HG03095 (cell line): ENCODE measurements around the gene RPS8.
"Not testable (repeated sequence)": the region's sequence is repeated elsewhere in the genome, so short reads cannot be mapped to it uniquely, and the experiment has no call there.

Experiments used
- ATAC-seq: cut with Tn5 transposase; IDR thresholded peaks from one replicate; pipeline ENCODE4 v1.9.1; 2021; ENCODE audit warnings: moderate library complexity; ENCODE audit not compliant: unreplicated experiment

RPS8 gene

GRCh38 chr1:44802306-44803061 is 27.1 kb downstream of the RPS8 start:
- no peak for ATAC-seq

GRCh38 chr1:44803062-44803311 is 27.6 kb downstream of the RPS8 start:
- no peak for ATAC-seq

- ATAC-seq, result no peak
These were observed 28.2 kb downstream of the RPS8 start for GRCh38 chr1:44803312-44804095.

GRCh38 chr1:44805311-44806024 is 30.1 kb downstream of the RPS8 start:
- ATAC-seq, result no peak

GRCh38 chr1:44806025-44806703 is 30.8 kb downstream of the RPS8 start:
- no peak for ATAC-seq

- ATAC-seq, result no peak
These were observed 31.5 kb downstream of the RPS8 start, which contains the start of gene DYNLT4 for GRCh38 chr1:44806704-44807363. DYNLT4 (minus strand) TSS chr1:44807351; CDS start chr1:44806668, 683 bp downstream.

- no peak for ATAC-seq
These were observed 32.2 kb downstream of the RPS8 start for GRCh38 chr1:44807364-44808062.

GRCh38 chr1:44808063-44808937 is 33.0 kb downstream of the RPS8 start, which contains the start of gene BTBD19:
BTBD19 (plus strand) TSS chr1:44808523; CDS start chr1:44808821, 298 bp downstream.
- ATAC-seq, result no peak

GRCh38 chr1:44808938-44809917 is 33.9 kb downstream of the RPS8 start:
- ATAC-seq, result peak; percentile 45

GRCh38 chr1:44810101-44810761 is 34.9 kb downstream of the RPS8 start:
- ATAC-seq, result no peak

GRCh38 chr1:44810762-44811105 is 35.4 kb downstream of the RPS8 start:
- ATAC-seq, result not testable (repeated sequence)

GRCh38 chr1:44811234-44811633 is 35.9 kb downstream of the RPS8 start:
- ATAC-seq, result no peak

- ATAC-seq, result no peak
These were observed 37.6 kb downstream of the RPS8 start for GRCh38 chr1:44812822-44813543.

GRCh38 chr1:44815926-44816325 is 40.6 kb downstream of the RPS8 start:
- ATAC-seq, result not testable (repeated sequence)

GRCh38 chr1:44817307-44817706 is 42.0 kb downstream of the RPS8 start:
- ATAC-seq, result no peak

GRCh38 chr1:44817771-44818495 is 42.6 kb downstream of the RPS8 start:
- ATAC-seq, result no peak
